GM12872 (cell line): ENCODE measurements around the gene H2BK1.

ENCODE experiments used
- TF ChIP-seq, protein P1 (sequence below): IDR thresholded peaks from 3 replicates; pipeline ENCODE4 v1.5.1; 2011; ENCODE audit warnings: low read depth, mild to moderate bottlenecking, low read length, moderate library complexity; ENCODE audit not compliant: insufficient read depth

Gene H2BK1

DNA sequence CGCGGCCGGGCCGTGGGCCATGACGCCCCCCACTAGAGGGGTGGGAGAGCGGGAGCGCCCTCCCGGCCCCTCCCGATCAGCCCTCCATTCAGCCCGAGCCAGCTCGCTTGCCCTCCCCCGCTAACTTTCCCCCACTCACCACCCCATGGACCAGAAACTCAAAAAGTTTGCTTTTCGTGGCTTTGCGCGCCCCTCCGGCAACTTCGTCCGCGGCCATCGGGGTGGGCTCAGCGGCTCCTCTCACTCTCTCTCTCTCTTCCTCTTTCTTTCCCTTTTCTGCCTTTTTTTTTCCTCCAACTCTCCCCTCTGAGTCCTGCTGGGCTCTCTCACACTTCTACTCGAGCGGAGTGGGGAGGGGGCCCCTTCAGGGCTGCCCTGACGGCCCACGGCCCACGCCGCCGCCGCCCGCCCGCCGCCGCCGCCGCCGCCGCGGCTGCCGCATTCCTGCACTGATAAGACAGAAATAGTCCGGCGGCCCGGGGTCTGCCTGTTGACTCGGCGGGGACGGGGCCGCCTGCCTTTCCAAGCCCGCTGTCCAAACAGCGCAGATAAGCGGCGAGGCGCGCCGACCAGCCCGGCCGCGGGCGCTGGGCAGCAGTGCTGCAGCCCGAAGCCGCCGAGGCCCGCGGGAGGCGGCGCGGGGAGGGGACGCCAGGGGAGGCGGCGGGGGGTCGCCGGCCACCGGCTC lies 38.2 kb upstream of the H2BK1 start, which contains the start of gene SMARCD3:
TSS of gene SMARCD3 (minus strand) at position 349 of the 688 bp plus-strand sequence. CDS start at position 217, 132 bp downstream.
- TF ChIP-seq, protein P1, sequence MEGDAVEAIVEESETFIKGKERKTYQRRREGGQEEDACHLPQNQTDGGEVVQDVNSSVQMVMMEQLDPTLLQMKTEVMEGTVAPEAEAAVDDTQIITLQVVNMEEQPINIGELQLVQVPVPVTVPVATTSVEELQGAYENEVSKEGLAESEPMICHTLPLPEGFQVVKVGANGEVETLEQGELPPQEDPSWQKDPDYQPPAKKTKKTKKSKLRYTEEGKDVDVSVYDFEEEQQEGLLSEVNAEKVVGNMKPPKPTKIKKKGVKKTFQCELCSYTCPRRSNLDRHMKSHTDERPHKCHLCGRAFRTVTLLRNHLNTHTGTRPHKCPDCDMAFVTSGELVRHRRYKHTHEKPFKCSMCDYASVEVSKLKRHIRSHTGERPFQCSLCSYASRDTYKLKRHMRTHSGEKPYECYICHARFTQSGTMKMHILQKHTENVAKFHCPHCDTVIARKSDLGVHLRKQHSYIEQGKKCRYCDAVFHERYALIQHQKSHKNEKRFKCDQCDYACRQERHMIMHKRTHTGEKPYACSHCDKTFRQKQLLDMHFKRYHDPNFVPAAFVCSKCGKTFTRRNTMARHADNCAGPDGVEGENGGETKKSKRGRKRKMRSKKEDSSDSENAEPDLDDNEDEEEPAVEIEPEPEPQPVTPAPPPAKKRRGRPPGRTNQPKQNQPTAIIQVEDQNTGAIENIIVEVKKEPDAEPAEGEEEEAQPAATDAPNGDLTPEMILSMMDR = no peak

DNA sequence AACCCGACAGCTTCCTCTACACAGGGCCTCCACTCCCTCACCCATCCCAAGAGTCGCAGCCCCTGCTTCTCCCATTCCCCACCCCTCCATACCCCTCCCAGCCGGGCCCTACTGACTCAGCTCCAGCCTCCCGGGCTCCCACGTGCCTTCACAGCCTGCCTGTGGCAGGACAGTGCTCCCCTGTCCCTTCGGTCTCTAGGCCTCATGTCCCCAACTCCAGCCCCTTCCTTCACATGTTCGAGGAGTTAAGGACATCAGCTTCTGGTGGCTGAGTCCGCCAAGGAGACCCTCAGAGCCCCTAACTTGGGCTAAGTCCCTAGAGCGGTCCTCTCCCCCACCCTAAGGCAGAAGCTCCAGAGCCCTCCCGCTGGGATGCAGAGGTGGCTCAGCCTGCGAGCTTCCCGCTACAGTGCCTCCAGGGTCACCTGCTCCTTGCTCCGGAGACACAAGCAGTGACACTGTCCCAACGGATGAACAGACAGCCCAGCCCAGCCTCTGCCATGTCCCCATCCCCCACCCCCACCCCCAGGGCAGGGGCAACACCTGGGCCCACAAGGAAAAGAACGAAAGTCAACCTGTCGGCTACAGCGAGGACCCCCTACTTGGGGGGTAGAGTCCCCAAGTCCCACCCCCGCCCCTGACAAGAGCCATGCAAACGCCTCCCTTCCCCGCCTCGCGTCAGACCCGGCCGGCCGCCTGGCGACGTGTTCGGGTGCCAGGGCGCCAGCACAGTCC lies 37.5 kb upstream of the H2BK1 start:
- TF ChIP-seq, protein P1 = no peak

DNA sequence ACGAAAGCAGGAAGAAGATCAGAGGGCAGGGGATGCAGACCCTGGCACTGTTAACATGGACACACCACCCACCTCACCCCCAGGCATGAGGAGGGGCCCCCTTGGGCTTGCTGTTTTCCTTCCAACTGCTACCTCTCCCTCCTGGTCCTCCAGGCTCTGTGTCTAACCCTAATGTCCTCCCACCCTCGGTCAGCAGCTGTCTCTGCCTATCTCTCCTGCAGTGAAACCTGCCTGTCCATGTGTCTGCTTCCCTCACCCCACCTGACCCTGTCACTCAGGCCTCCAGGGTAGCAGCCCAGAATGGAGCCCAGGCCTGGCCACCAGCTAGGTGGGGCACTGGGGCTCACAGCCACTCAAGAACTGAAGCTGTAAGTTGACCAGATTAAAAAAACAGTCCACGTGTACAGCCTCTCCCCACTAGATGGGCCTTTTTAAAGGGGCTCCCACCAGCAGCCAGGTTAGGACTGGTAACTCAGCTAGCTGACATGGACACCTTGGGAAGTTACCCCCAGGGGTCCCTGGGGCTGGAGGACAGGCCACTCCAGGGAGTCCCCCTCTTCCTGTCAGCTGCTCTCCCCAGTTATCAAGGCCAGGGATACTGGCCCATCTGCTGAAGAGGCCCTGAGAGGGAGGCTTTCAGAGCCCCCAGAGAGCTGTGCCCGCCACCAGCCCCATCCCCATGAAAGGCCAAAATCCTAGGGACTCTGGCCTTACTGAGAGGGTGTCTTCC lies 36.7 kb upstream of the H2BK1 start:
- TF ChIP-seq, protein P1 = no peak

DNA sequence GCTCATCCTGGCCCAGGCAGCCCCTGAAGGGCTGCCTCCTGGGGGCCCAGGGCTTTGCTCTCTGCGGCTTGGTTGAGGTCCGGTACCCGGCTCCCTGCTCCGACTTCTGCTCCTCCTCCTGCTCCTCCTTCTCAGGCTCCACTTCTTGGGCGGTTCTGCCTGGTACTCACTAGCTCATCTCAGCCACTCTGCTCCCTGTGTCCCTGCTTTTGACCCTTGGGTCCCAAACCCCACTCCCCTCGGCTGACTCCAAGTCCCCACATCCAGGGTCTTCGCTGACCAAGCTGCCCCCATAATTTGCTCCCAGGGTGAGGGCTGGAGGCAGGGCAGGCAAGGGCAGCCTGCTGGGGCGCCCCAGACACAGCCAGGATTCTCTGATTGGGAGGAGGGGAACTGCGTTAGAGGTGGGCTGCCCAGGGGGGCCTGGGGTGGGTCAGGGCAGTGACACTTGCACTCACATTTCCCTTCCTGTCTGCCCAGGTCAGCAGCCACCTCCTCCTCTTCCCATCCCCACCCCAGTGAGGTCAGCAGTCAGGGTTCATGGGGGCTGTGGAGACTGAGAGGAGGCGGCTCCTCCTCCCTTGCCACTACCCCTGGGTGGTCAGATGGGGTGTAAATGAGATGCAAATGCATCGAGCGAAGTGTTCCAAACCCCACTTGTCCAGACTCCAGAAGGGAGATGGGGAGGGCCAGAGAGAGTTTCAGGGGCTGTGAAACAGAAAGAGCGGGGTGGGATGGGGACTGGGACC lies 36.0 kb upstream of the H2BK1 start:
- TF ChIP-seq, protein P1 = no peak

DNA sequence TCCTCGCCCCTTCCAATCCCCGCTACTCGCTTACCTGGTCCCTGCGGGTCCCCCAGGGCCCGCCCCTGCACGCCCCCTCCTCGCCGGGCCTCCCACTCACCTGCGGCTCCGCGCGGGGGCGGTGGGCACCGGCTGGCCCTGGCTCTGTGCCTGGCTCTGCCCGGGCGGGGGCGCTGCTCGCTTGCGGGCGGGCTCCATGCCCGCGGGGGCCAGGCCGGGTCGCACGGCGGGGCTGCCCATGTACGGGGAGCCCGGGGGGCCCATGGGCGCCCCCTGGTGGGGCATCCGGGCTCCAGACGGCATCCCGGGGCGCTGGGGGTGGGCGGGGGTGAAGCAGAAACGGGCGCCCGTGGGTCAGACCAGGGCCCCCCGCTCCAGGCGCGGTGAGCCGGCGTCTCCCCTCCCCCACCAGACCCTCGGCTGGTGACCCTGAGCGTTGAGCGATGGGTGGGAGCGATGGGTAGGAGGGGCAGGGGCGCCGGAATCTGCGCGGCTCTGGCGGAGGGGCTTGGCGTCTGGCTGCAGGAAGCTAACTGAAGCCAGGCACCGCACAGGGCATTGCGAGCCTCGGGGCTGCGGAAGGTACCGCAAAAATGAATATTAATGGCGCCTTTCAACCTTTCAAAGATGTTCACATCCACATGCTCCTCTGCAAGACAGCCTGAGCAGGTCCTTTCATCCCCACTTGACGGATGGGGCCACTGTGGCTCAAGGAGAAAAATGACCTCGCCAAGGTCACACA lies 35.2 kb upstream of the H2BK1 start:
- TF ChIP-seq, protein P1 = peak; percentile 58

DNA sequence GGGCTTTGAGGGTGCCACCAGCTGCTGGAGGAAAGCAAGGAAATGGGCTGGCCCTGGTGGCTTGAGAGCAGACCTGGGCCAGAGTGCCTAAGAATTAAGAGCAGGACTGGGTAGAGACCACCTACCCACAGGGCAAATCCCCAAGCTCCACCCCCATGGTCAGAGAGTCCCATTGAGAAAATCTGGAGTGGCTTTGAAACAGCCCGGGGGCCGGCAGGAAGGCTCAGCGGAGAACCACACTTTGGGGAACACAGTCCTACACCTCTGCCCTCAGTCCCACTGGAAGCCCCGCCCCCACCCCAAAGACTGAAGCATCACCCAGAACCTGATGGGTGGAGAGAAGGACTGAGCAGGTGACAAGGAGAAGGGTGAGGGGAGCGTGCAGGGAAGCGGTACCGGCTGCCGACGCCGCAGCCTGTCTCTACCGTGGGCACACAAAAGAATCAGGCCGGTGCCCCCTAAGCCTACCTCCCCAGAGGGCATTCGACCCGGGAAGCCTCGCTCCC lies 34.6 kb upstream of the H2BK1 start:
- TF ChIP-seq, protein P1 = no peak
